Measurements from ENCODE around the gene SERINC1.

- no peak for TF ChIP-seq CTCF (IDR thresholded peaks at IDR 0.05)
- TF ChIP-seq POLR2A (IDR thresholded peaks at IDR 0.05) = no peak
- no peak for TF ChIP-seq EP300 (IDR thresholded peaks at IDR 0.05)
Observed at GRCh38 chr6:122406187-122406586, 65.4 kb downstream of the SERINC1 start.

All from ovary (tissue), 3 donors.